DMS153 treated with DMSO at 0.1 percent for 48 hours (cell line): ENCODE data around the gene PRRC1.

ENCODE experiments used
- DNase-seq: peaks from one replicate; lab custom pipeline; 2025; ENCODE audit not compliant: unreplicated experiment; lab: John Stamatoyannopoulos, UW

Gene PRRC1

GRCh38 chr5:127602481-127602880 is 85.0 kb downstream of the PRRC1 start:
- DNase-seq = no peak

GRCh38 chr5:127602896-127603844 is 85.7 kb downstream of the PRRC1 start:
- DNase-seq = no peak
